ENCODE measurements around the gene NEDD4L. TPM values are rescaled to one million over a fixed set of nuclear protein-coding genes. Genes with fewer than 3 reads are reported as not detected.

The NEDD4L gene
- total and polyA plus RNA-seq, 10 of the 15 experiments (the other 5 are each of a cell fraction or from before 2014, with no cell fraction given): 7.4 to 24.0 (median 17.7) TPM

DNA sequence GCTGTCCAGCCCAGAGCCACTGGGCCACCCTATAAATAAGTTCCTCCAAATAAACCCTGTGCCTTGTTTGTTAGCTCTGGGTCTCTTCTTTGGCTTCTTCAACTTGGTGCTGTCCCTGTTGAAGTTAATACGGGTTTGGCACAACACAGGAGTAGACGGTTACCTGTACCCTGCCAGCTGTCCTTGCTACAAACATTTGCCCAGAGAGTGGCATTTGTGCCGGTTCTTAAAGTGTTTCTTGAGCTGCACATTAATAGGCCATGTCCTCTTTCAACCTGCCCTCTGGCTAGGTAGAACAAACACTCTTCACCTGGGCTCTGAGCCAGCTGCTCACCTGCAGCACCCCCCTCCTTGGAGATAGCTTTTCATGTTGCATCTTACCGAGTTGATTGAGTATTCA, 139.2 kb downstream of the NEDD4L start:
- DNase-seq (ENCODE audit: low read depth, low spot score) (no peak), ATAC-seq (no peak), FAIRE-seq (no peak)
- ChIA-PET RAD21 (ENCODE audit: unreplicated experiment) (interaction anchor here (0.9 to 3.7 kb wide), 2 partner anchors 42 to 139 kb away, joined by 3 to 13 read pairs; no protein-coding TSS in a partner anchor), SMC1A (ENCODE audit: uncharacterized antibody, unreplicated experiment) (interaction anchor here (1.0 to 3.4 kb wide), 7 partner anchors 8 to 581 kb away, joined by 3 to 32 read pairs (median 5); partner anchors contain the start of gene NEDD4L), CTCF (interaction anchor here (0.7 to 5.2 kb wide), 9 partner anchors 9 to 338 kb away, joined by 3 to 70 read pairs (median 3); no protein-coding TSS in a partner anchor), POLR2A (no interaction called here)
- TF ChIP-seq SMAD5 (IDR thresholded peaks at IDR 0.05; ENCODE audit: low read depth) (no peak), SUPT20H (IDR thresholded peaks at IDR 0.05; ENCODE audit: borderline replicate concordance, control insufficient read depth, low read depth, low read length) (no peak), FOXK2 (IDR thresholded peaks at IDR 0.05) (no peak), HCFC1 (IDR thresholded peaks at IDR 0.05; ENCODE audit: low read length) (no peak), PRDM15 (CRISPR knock-in tag; IDR thresholded peaks at IDR 0.05) (no peak), SP1 (IDR thresholded peaks at IDR 0.05; ENCODE audit: low read depth, low read length) (no peak), NR2C1 (IDR thresholded peaks at IDR 0.05) (no peak), POLR2AphosphoS2 (IDR thresholded peaks at IDR 0.05; ENCODE audit: low read depth, low read length) (no peak), TCF7 (IDR thresholded peaks at IDR 0.05; ENCODE audit: borderline replicate concordance) (no peak), ETV6 (conservative IDR thresholded peaks at IDR 0.05 in 1 of 2, IDR thresholded peaks at IDR 0.05 in 1 of 2; ENCODE audit: borderline replicate concordance in 1 of 2, low read depth in 1 of 2) (no peak), RB1 (IDR thresholded peaks at IDR 0.05; ENCODE audit: borderline replicate concordance) (no peak), PKNOX1 (IDR thresholded peaks at IDR 0.05) (no peak), NR2C2 (IDR thresholded peaks at IDR 0.05; ENCODE audit: borderline replicate concordance, control insufficient read depth, insufficient read length, low read depth) (no peak), CREM (IDR thresholded peaks at IDR 0.05; ENCODE audit: low read depth) (no peak)
- TF ChIP-seq, protein P1, sequence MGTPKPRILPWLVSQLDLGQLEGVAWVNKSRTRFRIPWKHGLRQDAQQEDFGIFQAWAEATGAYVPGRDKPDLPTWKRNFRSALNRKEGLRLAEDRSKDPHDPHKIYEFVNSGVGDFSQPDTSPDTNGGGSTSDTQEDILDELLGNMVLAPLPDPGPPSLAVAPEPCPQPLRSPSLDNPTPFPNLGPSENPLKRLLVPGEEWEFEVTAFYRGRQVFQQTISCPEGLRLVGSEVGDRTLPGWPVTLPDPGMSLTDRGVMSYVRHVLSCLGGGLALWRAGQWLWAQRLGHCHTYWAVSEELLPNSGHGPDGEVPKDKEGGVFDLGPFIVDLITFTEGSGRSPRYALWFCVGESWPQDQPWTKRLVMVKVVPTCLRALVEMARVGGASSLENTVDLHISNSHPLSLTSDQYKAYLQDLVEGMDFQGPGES (IDR thresholded peaks at IDR 0.05): no peak
- TF ChIP-seq, protein P2, sequence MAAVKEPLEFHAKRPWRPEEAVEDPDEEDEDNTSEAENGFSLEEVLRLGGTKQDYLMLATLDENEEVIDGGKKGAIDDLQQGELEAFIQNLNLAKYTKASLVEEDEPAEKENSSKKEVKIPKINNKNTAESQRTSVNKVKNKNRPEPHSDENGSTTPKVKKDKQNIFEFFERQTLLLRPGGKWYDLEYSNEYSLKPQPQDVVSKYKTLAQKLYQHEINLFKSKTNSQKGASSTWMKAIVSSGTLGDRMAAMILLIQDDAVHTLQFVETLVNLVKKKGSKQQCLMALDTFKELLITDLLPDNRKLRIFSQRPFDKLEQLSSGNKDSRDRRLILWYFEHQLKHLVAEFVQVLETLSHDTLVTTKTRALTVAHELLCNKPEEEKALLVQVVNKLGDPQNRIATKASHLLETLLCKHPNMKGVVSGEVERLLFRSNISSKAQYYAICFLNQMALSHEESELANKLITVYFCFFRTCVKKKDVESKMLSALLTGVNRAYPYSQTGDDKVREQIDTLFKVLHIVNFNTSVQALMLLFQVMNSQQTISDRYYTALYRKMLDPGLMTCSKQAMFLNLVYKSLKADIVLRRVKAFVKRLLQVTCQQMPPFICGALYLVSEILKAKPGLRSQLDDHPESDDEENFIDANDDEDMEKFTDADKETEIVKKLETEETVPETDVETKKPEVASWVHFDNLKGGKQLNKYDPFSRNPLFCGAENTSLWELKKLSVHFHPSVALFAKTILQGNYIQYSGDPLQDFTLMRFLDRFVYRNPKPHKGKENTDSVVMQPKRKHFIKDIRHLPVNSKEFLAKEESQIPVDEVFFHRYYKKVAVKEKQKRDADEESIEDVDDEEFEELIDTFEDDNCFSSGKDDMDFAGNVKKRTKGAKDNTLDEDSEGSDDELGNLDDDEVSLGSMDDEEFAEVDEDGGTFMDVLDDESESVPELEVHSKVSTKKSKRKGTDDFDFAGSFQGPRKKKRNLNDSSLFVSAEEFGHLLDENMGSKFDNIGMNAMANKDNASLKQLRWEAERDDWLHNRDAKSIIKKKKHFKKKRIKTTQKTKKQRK (IDR thresholded peaks at IDR 0.05; ENCODE audit: low read depth, low read length): no peak
- no peak overlapping the region for H3K4me2 ChIP-seq (ENCODE audit: control insufficient read depth, insufficient read depth)
- intact Hi-C loops (cut with micrococcal nuclease; ENCODE audit: unreplicated experiment): loop anchor here (5.0 to 10.0 kb wide), 3 partner anchors 139 to 582 kb away; no protein-coding TSS in a partner anchor
- no peak overlapping the region for H3K27ac ChIP-seq (ENCODE audit: control insufficient read depth, insufficient read depth)
- H3K9ac ChIP-seq (ENCODE audit: control insufficient read depth, insufficient read depth, low read length): no peak overlapping the region
- H3K9me3 ChIP-seq (replicated peaks; ENCODE audit: control insufficient read depth, insufficient read depth, low read length): no peaks in the 10 kb centered on the region
- H3K4me1 ChIP-seq (ENCODE audit: control insufficient read depth, insufficient read depth, low read length): no peaks in the 10 kb centered on the region
- in situ Hi-C loops (cut with MboI): no loop called here
- H3K36me3 ChIP-seq (ENCODE audit: control insufficient read depth in 2 of 2, insufficient read depth in 2 of 2, low read length in 1 of 2): no peaks in the 10 kb centered on the region
- no peaks in the 10 kb centered on the region for H3K79me2 ChIP-seq (ENCODE audit: control insufficient read depth, insufficient read depth, low read length)
- no peak overlapping the region for H3K4me3 ChIP-seq
- no peaks in the 10 kb centered on the region for H3K27me3 ChIP-seq (replicated peaks in 1 of 2; ENCODE audit: control insufficient read depth in 2 of 2, insufficient read depth in 2 of 2, low read length in 1 of 2)
- no peaks in the 10 kb centered on the region for H4K20me1 ChIP-seq (ENCODE audit: control insufficient read depth, insufficient read depth)
- no TSS peak for BruUV-seq (replicated peaks)
- WGBS (ENCODE audit: insufficient coverage, insufficient replicate concordance, low lambda C conversion rate, missing lambda C conversion rate): 38% methylated on average over 4 of the region's 4 CpGs
- no peak overlapping the region for H2AFZ ChIP-seq (ENCODE audit: control insufficient read depth, low read depth, low read length)
